Right lobe of liver (tissue), 4 donors: ENCODE results near the gene FBXO9.

ENCODE experiments used
- CTCF ChIP-seq, 4 donors: fragments of 200-600 bp in 3 of 4; fragments of 450-650 bp in 1 of 4; IDR thresholded peaks; one replicate each; pipeline versions ENCODE4 v1.5.1 to v1.8.0; 2016 to 2022; ENCODE audit warnings: antibody characterized with exemption in 4 of 4, mild to moderate bottlenecking in 2 of 4
- POLR2A ChIP-seq: fragments of 450-650 bp; IDR thresholded peaks from one replicate; pipeline ENCODE4 v1.6.1; 2017; ENCODE audit warnings: antibody characterized with exemption, mild to moderate bottlenecking
- donor health status: DM: no; HTN: no; CAD: no.
- donor health status: DM: no; HTN: no; CAD: no.
- donor health status: DM: no; HTN: yes; CAD: no.

DNA sequence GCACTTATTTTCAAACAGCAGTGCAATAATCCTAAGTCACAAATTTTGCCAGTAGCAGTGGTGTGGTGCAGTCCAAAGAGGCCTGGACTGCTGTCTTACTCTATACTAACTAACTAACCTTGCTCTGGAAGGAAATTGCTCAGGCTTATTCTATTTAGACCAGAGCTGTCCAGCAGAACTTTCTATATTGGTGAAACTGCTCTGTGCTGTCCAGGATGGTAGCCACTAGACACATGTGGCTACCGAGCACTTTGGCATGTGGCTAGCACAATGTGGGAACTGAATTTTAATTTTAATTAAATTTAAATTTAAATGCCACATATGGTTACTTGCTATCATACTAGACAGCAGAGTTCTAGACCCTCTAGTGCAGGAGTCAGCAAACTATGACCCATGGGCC, 27.1 kb upstream of the FBXO9 start:
- no peak for TF ChIP-seq CTCF (IDR thresholded peaks at IDR 0.05)
- no peak for TF ChIP-seq POLR2A
